ENCODE results near the gene ARMC3. TPM values are rescaled to one million over a fixed set of nuclear protein-coding genes. Genes with fewer than 3 reads are reported as not detected.

Gene ARMC3
- total RNA-seq, 1 donor from 2014 or later = not detected

- Mint-ChIP-seq H3K27me3 (ENCODE audit: unreplicated experiment) (peaks cover 51% of the 10 kb centered on the region), H3K4me3 (ENCODE audit: unreplicated experiment) (no peak overlapping the region), H3K36me3 (ENCODE audit: unreplicated experiment) (no peaks in the 10 kb centered on the region), H3K9me3 (ENCODE audit: unreplicated experiment) (no peaks in the 10 kb centered on the region), H3K4me1 (ENCODE audit: unreplicated experiment) (no peaks in the 10 kb centered on the region), H3K27ac (ENCODE audit: unreplicated experiment) (no peak overlapping the region)
- TF ChIP-seq CTCF (IDR thresholded peaks at IDR 0.05) = no peak
- DNase-seq (ENCODE audit: extremely low spot score, unreplicated experiment) = no peak
These were observed 77.3 kb downstream of the ARMC3 start for GRCh38 chr10:23005150-23005549.

GRCh38 chr10:23013581-23014335 lies 85.9 kb downstream of the ARMC3 start:
- no peak overlapping the region for H3K27ac Mint-ChIP-seq (ENCODE audit: unreplicated experiment)
- no peaks in the 10 kb centered on the region for H3K4me1 Mint-ChIP-seq (ENCODE audit: unreplicated experiment)
- no peak for DNase-seq (ENCODE audit: extremely low spot score, unreplicated experiment)
- H3K36me3 Mint-ChIP-seq (ENCODE audit: unreplicated experiment) = no peaks in the 10 kb centered on the region
- no peak overlapping the region for H3K4me3 Mint-ChIP-seq (ENCODE audit: unreplicated experiment)
- H3K27me3 Mint-ChIP-seq (ENCODE audit: unreplicated experiment) = peaks cover 45% of the 10 kb centered on the region
- TF ChIP-seq CTCF (IDR thresholded peaks at IDR 0.05) = no peak
- no peaks in the 10 kb centered on the region for H3K9me3 Mint-ChIP-seq (ENCODE audit: unreplicated experiment)

- DNase-seq (ENCODE audit: extremely low spot score, unreplicated experiment) = no peak
- Mint-ChIP-seq H3K4me3 (ENCODE audit: unreplicated experiment) (no peak overlapping the region), H3K36me3 (ENCODE audit: unreplicated experiment) (no peaks in the 10 kb centered on the region), H3K27ac (ENCODE audit: unreplicated experiment) (no peak overlapping the region), H3K27me3 (ENCODE audit: unreplicated experiment) (peaks cover 48% of the 10 kb centered on the region), H3K9me3 (ENCODE audit: unreplicated experiment) (no peaks in the 10 kb centered on the region), H3K4me1 (ENCODE audit: unreplicated experiment) (no peaks in the 10 kb centered on the region)
- no peak for TF ChIP-seq CTCF (IDR thresholded peaks at IDR 0.05)
These were observed 87.3 kb downstream of the ARMC3 start for GRCh38 chr10:23015021-23015707.

- Mint-ChIP-seq H3K9me3 (ENCODE audit: unreplicated experiment) (peaks cover under 1% of the 10 kb centered on the region), H3K36me3 (ENCODE audit: unreplicated experiment) (no peaks in the 10 kb centered on the region), H3K27me3 (ENCODE audit: unreplicated experiment) (peaks cover 43% of the 10 kb centered on the region), H3K27ac (ENCODE audit: unreplicated experiment) (no peak overlapping the region), H3K4me1 (ENCODE audit: unreplicated experiment) (no peaks in the 10 kb centered on the region), H3K4me3 (ENCODE audit: unreplicated experiment) (no peak overlapping the region)
- DNase-seq (ENCODE audit: extremely low spot score, unreplicated experiment) = no peak
- TF ChIP-seq CTCF (IDR thresholded peaks at IDR 0.05) = no peak
These were observed 88.8 kb downstream of the ARMC3 start for GRCh38 chr10:23016636-23017035.

GRCh38 chr10:23019633-23020032 lies 91.8 kb downstream of the ARMC3 start:
- peaks cover 44% of the 10 kb centered on the region for H3K27me3 Mint-ChIP-seq (ENCODE audit: unreplicated experiment)
- peaks cover 11% of the 10 kb centered on the region for H3K9me3 Mint-ChIP-seq (ENCODE audit: unreplicated experiment)
- peaks cover 1% of the 10 kb centered on the region for H3K36me3 Mint-ChIP-seq (ENCODE audit: unreplicated experiment)
- H3K4me1 Mint-ChIP-seq (ENCODE audit: unreplicated experiment) = no peaks in the 10 kb centered on the region
- H3K27ac Mint-ChIP-seq (ENCODE audit: unreplicated experiment) = no peak overlapping the region
- no peak for DNase-seq (ENCODE audit: extremely low spot score, unreplicated experiment)
- no peak for TF ChIP-seq CTCF (IDR thresholded peaks at IDR 0.05)
- no peak overlapping the region for H3K4me3 Mint-ChIP-seq (ENCODE audit: unreplicated experiment)

All from osteocyte (in vitro differentiated cells).